ENCODE results near the gene MORN5. TPM values are rescaled to one million over a fixed set of nuclear protein-coding genes. Genes with fewer than 3 reads are reported as not detected.

Gene MORN5
- total RNA-seq, 1 experiment from 2014 or later, result not detected

GRCh38 chr9:122128969-122129343 is 30.8 kb upstream of the MORN5 start:
- no peak for DNase-seq (ENCODE audit: low read depth, low spot score)
- CTCF ChIA-PET, result interaction anchor here (0.8 kb wide), 1 partner anchor 221 kb away, joined by 3 read pairs; no protein-coding TSS in a partner anchor
- Histone ChIP-seq H3K4me1 (ENCODE audit: control insufficient read depth, insufficient read depth, low read length) (no peaks in the 10 kb centered on the region; the same call in 1 of the 2 replicates), H3K36me3 (ENCODE audit: control insufficient read depth, insufficient read depth, low read length) (no peaks in the 10 kb centered on the region), H3K27ac (ENCODE audit: low read length) (no peak overlapping the region), H3K9me3 (ENCODE audit: control insufficient read depth, insufficient read depth, low read depth, low read length) (no peaks in the 10 kb centered on the region), H3K4me3 (ENCODE audit: low read depth in 2 of 2, low read length in 2 of 2) (no peak overlapping the region), H3K27me3 (ENCODE audit: control insufficient read depth, insufficient read depth, low read length) (no peaks in the 10 kb centered on the region)
- intact Hi-C loops (cut with micrococcal nuclease; ENCODE audit: unreplicated experiment), result loop anchor here (5.0 to 10.0 kb wide), 2 partner anchors 323 to 686 kb away; no protein-coding TSS in a partner anchor
- no TSS peak for BruUV-seq (replicated peaks)
- in situ Hi-C loops (cut with HindIII; ENCODE audit: low pct_unique_long_range_greater_than_20kb, low sequenced_read_pairs), result no loop called here
- ATAC-seq, result no peak
- no peak for TF ChIP-seq REST (IDR thresholded peaks at IDR 0.05; ENCODE audit: insufficient read depth in 1 of 2, low read depth in 2 of 2, low read length in 1 of 2)
- no peak for TF ChIP-seq CTCF (IDR thresholded peaks at IDR 0.05)
- no peak for TF ChIP-seq SIN3A (IDR thresholded peaks at IDR 0.05; ENCODE audit: borderline replicate concordance, insufficient read depth, low read depth, low read length)
- TF ChIP-seq TCF7L2 (IDR thresholded peaks at IDR 0.05; ENCODE audit: low read depth, low read length), result no peak
- TF ChIP-seq POLR2AphosphoS5 (IDR thresholded peaks at IDR 0.05; ENCODE audit: low read depth, low read length), result no peak
- POLR2A ChIA-PET, result no interaction called here

- no peak overlapping the region for H3K4me3 ChIP-seq (ENCODE audit: low read depth in 2 of 2, low read length in 2 of 2)
- ATAC-seq (no peak), DNase-seq (ENCODE audit: low read depth, low spot score) (no peak)
- intact Hi-C loops (cut with micrococcal nuclease; ENCODE audit: unreplicated experiment) (loop anchor here (5.0 to 10.0 kb wide), 2 partner anchors 322 to 685 kb away; no protein-coding TSS in a partner anchor), in situ Hi-C loops (cut with HindIII; ENCODE audit: low pct_unique_long_range_greater_than_20kb, low sequenced_read_pairs) (no loop called here)
- H3K27ac ChIP-seq (ENCODE audit: low read length), result no peak overlapping the region
- TF ChIP-seq SIN3A (IDR thresholded peaks at IDR 0.05; ENCODE audit: borderline replicate concordance, insufficient read depth, low read depth, low read length) (no peak), REST (IDR thresholded peaks at IDR 0.05; ENCODE audit: insufficient read depth in 1 of 2, low read depth in 2 of 2, low read length in 1 of 2) (no peak), POLR2AphosphoS5 (IDR thresholded peaks at IDR 0.05; ENCODE audit: low read depth, low read length) (no peak), TCF7L2 (IDR thresholded peaks at IDR 0.05; ENCODE audit: low read depth, low read length) (no peak), CTCF (IDR thresholded peaks at IDR 0.05) (no peak)
- H3K36me3 ChIP-seq (ENCODE audit: control insufficient read depth, insufficient read depth, low read length), result no peaks in the 10 kb centered on the region
- H3K9me3 ChIP-seq (ENCODE audit: control insufficient read depth, insufficient read depth, low read depth, low read length), result no peaks in the 10 kb centered on the region
- CTCF ChIA-PET, result interaction anchor here (0.8 kb wide), 1 partner anchor 220 kb away, joined by 3 read pairs; no protein-coding TSS in a partner anchor
- no peaks in the 10 kb centered on the region; the same call in 1 of the 2 replicates for H3K4me1 ChIP-seq (ENCODE audit: control insufficient read depth, insufficient read depth, low read length)
- no TSS peak for BruUV-seq (replicated peaks)
- H3K27me3 ChIP-seq (ENCODE audit: control insufficient read depth, insufficient read depth, low read length), result no peaks in the 10 kb centered on the region
- POLR2A ChIA-PET, result no interaction called here
These were observed 29.7 kb upstream of the MORN5 start for GRCh38 chr9:122129969-122130368.

All from Panc1 (cell line).